BLaER1 (cell line): ENCODE results near the gene FAM90A1.
"Not testable (repeated sequence)": the region's sequence is repeated elsewhere in the genome, so short reads cannot be mapped to it uniquely, and the experiment has no call there.

Experiments used
- H3K27ac ChIP-seq: shearing (Covaris generic); formaldehyde crosslinking; 2 replicates; pipeline ENCODE4 v1.8.1; 2022
- H3K27me3 ChIP-seq: shearing (Covaris generic); formaldehyde crosslinking; 2 replicates; pipeline ENCODE4 v1.8.1; 2022
- H3K36me3 ChIP-seq: shearing (Covaris generic); formaldehyde crosslinking; 2 replicates; pipeline ENCODE4 v1.8.1; 2022
- H3K4me1 ChIP-seq: shearing (Covaris generic); formaldehyde crosslinking; 2 replicates; pipeline ENCODE4 v1.8.1; 2022
- H3K4me2 ChIP-seq: shearing (Covaris generic); formaldehyde crosslinking; 2 replicates; pipeline ENCODE4 v1.8.1; 2022
- H3K4me3 ChIP-seq: shearing (Covaris generic); formaldehyde crosslinking; 2 replicates; pipeline ENCODE4 v1.8.1; 2022
- H3K9ac ChIP-seq: shearing (Covaris generic); formaldehyde crosslinking; 2 replicates; pipeline ENCODE4 v1.8.1; 2022
- H3K9me3 ChIP-seq: shearing (Covaris generic); formaldehyde crosslinking; 2 replicates; pipeline ENCODE4 v1.8.1; 2022
- H4K20me1 ChIP-seq: shearing (Covaris generic); formaldehyde crosslinking; 2 replicates; pipeline ENCODE4 v1.8.1; 2022
- Cebpa-rat ChIP-seq: shearing (Covaris generic); IDR thresholded peaks from 2 replicates; pipeline ENCODE4 v1.8.1; 2022

The FAM90A1 gene

DNA sequence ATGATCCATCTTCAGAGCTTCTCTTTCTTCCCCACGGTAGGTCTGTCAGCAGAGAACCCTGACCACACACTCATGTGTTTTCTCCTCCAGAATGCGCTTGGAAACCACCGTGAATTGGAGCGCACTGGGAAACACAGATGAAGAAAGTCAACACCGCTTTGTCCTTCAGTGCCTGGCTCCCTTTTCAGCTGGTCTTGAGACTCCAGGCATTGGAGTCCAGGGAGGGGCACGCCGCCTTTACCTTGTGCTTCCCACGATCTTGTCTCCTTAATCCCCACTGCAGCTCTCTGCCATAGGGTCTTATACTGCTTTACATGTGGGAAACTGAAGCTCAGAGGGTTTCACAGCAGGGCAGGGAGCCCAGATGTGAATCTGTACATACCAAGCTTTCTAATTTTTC, 1.1 kb downstream of the FAM90A1 start:
- Histone ChIP-seq H3K9me3 (no peaks in the 10 kb centered on the region), H3K9ac (no peak overlapping the region), H3K4me3 (no peak overlapping the region), H3K27me3 (no peaks in the 10 kb centered on the region), H4K20me1 (no peaks in the 10 kb centered on the region), H3K4me1 (peaks cover 18% of the 10 kb centered on the region), H3K36me3 (no peaks in the 10 kb centered on the region), H3K4me2 (no peak overlapping the region; the same call in 1 of the 2 replicates), H3K27ac (no peak overlapping the region)
- no peak for TF ChIP-seq Cebpa-rat

DNA sequence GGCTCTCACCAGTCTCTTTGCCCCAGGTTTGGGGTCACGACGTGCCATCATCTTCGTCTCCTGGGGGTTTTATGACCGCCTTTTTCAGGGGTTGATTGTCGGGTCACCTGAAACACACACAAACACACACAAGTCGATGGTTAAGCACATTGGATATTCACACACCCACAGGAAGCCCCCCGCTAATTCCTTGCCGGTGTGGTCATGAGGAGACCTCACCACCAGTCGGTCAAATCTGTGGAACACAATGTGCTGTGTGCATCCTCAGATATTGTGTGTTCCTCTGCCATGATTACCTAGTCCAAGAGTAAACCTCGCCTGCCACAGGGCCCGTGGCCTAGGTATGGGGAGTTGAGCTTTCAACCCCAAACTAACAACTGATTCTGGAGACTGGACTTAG, 2.6 kb downstream of the FAM90A1 start:
- not testable (repeated sequence) for H3K4me3 ChIP-seq, H3K27ac ChIP-seq, H4K20me1 ChIP-seq, H3K9me3 ChIP-seq, H3K9ac ChIP-seq, H3K36me3 ChIP-seq, H3K4me2 ChIP-seq, H3K27me3 ChIP-seq
- H3K4me1 ChIP-seq = peaks cover 17% of the 10 kb centered on the region

DNA sequence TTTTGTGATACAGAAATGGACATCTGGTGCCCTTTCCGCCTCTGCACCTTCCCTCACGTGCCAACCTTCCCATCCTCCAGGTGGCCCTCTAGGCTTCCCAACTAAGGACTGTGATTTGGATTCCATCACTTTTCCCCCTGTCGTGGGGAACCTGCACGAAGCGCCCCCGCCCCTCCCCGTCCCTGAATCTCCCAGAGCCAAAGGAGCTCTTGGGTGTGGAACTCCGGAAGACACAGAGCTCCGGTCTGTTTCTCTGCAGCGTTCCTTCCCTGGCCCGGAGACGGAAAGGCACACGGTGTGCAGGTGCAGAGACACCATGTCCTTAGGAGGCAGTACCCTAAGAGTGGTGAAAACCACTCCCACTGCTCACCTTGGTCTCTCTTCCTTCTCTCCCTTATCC, 3.8 kb downstream of the FAM90A1 start:
- not testable (repeated sequence) for H3K4me2 ChIP-seq, H3K9ac ChIP-seq, H3K27ac ChIP-seq, H4K20me1 ChIP-seq, H3K9me3 ChIP-seq, H3K27me3 ChIP-seq, H3K4me3 ChIP-seq, H3K36me3 ChIP-seq
- H3K4me1 ChIP-seq = peaks cover 17% of the 10 kb centered on the region

DNA sequence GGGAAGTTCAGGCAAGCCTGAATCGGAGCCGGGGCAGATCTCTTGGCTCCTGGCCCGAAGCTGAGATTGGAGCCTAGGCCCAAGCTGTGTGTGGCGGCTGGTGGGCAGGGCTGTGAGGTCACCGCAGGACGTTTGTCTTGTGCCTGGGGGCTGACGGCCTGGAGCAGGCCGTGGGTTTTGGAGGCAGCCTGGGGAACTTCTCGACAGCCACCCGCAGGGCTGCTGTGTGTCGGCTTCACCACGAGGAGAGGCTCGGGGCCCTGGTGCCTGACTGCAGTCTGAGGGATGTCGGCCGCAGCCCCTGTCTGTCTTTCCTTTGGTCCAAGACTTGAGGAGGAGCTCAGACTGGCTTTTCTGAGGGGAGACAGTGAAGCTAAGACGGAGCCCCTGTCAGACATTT, 5.1 kb downstream of the FAM90A1 start:
- not testable (repeated sequence) for H3K9ac ChIP-seq, H3K4me1 ChIP-seq, H3K27me3 ChIP-seq, H3K36me3 ChIP-seq, H4K20me1 ChIP-seq, H3K27ac ChIP-seq, H3K4me2 ChIP-seq, H3K9me3 ChIP-seq, H3K4me3 ChIP-seq

DNA sequence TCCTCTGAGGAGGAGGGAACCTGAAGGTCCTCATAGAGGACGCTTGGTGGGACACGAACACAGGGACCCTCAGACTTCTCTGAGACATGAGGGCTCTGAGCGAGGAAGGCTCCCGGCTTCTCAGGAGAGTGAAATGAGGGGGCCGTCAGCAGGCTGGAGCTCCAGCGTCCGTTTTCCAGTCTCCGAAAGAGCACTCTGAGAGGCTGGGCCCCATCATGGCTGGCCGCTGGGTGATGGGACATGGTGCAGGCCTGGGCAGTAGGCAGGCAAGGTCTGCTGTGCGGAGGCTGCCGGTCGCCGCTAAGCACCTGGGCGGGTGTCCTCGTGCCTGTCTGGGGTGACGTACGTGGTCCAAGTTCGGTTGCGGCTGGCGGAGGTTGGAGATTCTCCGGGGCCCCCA, 5.6 kb downstream of the FAM90A1 start:
- not testable (repeated sequence) for H3K4me3 ChIP-seq, H3K36me3 ChIP-seq, H3K4me2 ChIP-seq, H3K27ac ChIP-seq, H3K4me1 ChIP-seq, H3K9ac ChIP-seq, H3K9me3 ChIP-seq, H3K27me3 ChIP-seq, H4K20me1 ChIP-seq

DNA sequence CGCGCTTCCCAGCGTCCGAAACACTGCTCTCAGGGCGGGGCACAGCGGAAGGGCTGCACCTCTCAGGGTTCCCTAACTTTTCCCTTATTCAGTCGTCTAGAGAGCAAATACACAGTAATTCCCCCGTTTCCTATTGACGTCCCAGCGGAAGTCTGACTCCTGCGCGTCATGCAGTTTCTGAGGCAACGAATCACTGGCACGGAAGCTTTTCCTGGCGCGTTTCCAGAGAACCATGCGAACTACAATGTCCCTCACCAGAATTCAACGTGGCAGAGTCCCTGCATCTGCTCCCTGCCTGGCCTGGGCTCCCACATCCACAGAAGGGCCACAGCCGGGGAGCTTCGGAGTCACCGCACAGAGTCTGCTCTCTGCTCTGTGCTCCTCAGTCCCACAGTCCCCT, 6.0 kb downstream of the FAM90A1 start:
- H3K27me3 ChIP-seq, H3K9ac ChIP-seq, H3K4me2 ChIP-seq, H3K4me1 ChIP-seq, H3K9me3 ChIP-seq, H3K36me3 ChIP-seq, H4K20me1 ChIP-seq, H3K4me3 ChIP-seq, H3K27ac ChIP-seq: not testable (repeated sequence)

DNA sequence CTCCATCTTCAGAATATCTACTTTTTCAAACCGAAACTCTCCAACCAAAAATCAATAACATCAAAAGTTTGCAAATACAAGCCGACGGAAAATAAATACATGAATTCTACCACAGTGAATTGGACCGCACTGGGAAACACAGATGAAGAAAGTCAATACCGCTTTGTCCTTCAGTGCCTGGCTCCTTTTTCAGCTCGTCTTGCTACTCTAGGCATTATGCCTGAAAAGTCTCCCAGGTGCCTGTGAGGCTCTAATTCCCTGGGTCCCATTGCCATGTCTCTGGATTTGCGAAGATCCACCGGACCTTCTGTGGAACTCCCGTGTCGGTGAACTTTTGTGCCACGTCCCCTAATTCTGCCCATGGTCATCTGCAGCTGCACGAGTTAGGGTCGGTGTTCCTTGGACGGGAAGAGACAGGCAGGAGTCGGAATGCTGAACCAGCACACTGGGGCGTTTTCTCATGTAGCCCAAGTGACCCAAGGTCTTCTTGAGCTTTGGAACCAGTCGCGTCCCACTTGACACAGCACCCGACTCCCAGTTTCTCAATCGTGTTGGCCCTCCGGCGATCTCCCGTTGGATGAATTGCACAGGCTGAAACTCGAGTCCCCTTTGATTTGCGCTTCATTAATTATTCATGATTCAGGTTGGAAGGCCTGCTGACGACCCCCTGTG, 8.6 kb downstream of the FAM90A1 start:
- H3K27ac ChIP-seq, H3K9me3 ChIP-seq, H3K4me3 ChIP-seq, H3K4me1 ChIP-seq, H3K9ac ChIP-seq, H3K27me3 ChIP-seq, H3K36me3 ChIP-seq, H4K20me1 ChIP-seq, H3K4me2 ChIP-seq: not testable (repeated sequence)

DNA sequence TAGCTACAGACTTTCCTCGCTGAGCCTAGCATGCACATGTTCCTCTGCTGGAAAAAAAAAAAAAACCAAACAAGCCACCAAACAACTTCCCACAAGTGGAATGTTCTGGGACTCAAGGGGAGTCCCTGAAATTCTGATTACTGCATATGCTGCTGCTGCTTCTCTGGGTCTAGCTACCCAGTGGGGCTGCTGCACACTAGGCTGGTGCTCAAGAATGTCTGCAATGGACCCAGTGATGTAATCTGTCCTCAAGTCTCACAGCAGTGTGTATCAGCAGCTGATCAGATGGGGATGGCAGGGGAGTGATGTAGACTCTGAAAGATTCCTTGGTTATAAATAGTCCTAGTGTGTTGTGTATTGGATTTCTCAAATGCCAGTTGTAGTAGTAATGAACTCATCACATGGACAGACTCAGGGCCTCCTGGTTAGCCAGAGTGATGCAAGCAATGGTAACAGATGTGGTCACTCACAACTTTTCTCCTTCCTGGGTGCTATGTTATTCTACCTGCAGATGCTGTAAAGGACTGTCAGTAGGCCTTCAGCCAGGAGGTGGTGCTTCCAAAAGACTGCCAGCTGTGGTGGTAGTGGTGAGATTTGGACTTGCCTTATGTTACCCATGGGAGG, 29.6 kb downstream of the FAM90A1 start:
- H3K36me3 ChIP-seq, H3K9me3 ChIP-seq, H3K9ac ChIP-seq, H3K27ac ChIP-seq, H3K4me1 ChIP-seq, H3K27me3 ChIP-seq, H4K20me1 ChIP-seq, H3K4me3 ChIP-seq: not testable (repeated sequence)
- H3K4me2 ChIP-seq = peak overlapping the region; percentile 19; the same call in 1 of the 2 replicates

DNA sequence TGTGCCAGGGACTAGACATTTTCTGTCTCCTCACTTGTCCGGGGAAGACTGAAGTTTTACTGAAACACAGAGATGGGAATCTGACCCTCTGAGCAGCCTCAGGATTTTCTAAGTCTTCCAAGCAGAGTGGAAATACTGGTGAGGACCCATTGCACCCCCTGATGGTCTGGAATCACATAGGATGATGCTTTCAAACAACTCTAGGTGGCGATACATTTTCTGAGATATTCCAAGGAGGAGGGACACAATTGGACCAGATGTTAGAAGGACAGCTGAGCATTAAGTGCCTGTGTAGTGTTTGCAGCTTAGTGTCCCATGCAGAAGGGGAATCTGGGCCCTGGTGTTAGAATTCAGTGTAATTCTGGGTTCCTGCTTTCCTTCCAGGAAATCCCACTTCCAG, 39.3 kb downstream of the FAM90A1 start:
- not testable (repeated sequence) for H3K27me3 ChIP-seq, H3K27ac ChIP-seq, H3K9me3 ChIP-seq, H3K36me3 ChIP-seq, H3K4me3 ChIP-seq, H3K4me2 ChIP-seq, H4K20me1 ChIP-seq, H3K9ac ChIP-seq, H3K4me1 ChIP-seq

DNA sequence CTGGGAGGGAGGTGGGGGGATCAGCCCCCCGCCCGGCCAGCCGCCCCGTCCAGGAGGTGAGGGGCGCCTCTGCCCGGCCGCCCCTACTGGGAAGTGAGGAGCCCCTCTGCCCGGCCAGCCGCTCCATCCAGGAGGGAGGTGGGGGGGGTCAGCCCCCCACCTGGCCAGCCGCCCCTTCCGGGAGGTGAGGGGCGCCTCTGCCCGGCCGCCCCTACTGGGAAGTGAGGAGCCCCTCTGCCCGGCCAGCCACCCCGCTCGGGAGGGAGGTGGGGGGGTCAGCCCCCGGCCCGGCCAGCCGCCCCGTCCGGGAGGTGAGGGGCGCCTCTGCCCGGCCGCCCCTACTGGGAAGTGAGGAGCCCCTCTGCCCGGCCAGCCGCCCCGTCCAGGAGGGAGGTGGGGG, 43.2 kb downstream of the FAM90A1 start:
- not testable (repeated sequence) for H3K27me3 ChIP-seq, H4K20me1 ChIP-seq, H3K4me1 ChIP-seq, H3K4me3 ChIP-seq, H3K4me2 ChIP-seq, H3K27ac ChIP-seq, H3K9ac ChIP-seq, H3K36me3 ChIP-seq, H3K9me3 ChIP-seq

DNA sequence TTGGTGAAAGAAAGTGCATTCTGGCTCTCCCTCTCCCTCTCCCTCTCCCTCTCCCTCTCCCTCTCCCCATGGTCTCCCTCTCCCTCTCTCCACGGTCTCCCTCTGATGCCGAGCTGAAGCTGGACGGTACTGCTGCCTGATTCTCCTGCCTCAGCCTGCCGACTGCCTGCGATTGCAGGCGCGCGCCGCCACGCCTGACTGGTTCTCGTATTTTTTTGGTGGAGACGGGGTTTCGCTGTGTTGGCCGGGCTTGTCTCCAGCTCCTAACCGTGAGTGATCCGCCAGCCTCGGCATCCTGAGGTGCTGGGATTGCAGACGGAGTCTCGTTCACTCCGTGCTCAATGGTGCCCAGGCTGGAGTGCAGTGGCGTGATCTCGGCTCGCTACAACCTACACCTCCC, 44.1 kb downstream of the FAM90A1 start:
- H4K20me1 ChIP-seq, H3K27ac ChIP-seq, H3K4me1 ChIP-seq, H3K9ac ChIP-seq, H3K4me3 ChIP-seq, H3K27me3 ChIP-seq, H3K4me2 ChIP-seq, H3K9me3 ChIP-seq, H3K36me3 ChIP-seq: not testable (repeated sequence)

DNA sequence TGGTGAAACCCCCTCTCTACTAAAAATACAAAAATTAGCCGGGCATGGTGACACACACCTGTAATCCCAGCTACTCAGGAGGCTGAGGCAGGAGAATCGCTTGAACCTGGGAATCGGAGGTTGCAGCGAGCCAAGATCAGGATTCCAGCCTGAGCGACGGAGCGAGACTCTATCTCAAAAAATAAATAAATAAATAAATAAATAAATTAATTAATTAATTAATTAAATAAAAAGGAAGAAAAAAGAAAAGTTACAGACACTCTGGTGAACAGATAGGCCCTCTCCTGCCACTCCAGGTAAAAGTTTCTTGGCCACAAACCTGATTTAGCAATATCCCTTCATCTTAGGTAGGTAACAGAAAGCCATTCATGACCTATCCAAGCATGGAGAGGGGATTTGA, 44.5 kb downstream of the FAM90A1 start:
- H3K27me3 ChIP-seq, H3K9ac ChIP-seq, H3K36me3 ChIP-seq, H3K4me2 ChIP-seq, H4K20me1 ChIP-seq, H3K4me1 ChIP-seq, H3K4me3 ChIP-seq, H3K9me3 ChIP-seq, H3K27ac ChIP-seq: not testable (repeated sequence)

DNA sequence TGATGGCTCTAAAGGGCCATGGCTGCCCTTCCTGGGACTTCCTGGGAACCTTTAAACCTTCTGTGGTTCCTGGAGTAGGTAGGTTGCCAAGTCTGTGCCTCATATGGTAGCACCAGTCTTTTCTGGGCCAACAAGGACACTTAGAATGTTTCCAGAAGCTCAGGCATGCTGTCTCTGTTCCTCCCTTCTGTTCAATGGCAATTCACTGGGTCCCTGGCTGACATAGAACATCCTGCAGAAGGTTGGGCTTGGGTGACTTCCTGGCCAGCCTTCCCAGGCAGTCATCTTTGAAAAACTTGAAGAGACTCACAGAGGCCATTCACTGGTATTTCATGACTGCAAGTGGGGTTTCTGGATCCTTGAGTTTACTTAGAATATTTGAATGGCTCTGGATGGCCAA, 46.1 kb downstream of the FAM90A1 start:
- peak overlapping the region; percentile 80 for H3K4me2 ChIP-seq
- H3K4me3 ChIP-seq, H3K9me3 ChIP-seq: not testable (repeated sequence)

DNA sequence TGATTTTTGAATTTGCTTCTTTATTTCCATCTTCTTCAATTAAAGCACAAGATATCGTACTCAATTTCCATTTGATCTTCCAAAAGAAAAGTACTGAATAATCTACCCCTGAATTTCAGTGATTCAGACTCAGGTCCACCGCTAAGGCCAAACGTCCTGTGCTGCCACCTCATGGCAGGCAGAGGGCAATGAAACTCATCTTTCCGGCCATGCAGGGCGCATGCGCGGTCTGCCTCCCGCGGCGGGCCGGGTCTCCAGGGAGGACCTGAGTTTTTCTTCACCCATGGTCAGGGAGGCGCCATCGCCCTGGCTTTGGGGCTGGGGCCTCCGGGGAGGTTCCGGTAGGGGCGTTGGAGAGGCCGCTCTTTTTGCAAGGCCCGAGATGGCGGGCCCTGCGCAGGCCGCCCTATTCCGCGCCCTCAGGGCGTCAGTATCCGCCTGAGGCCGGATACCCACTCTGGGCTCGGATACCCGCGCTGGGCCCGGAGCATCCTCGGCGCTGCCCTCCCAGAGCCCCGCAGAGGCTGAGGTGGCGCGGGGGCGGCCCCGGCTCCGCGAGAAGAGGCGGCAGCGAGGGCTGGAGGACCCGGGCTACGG, 47.3 kb downstream of the FAM90A1 start:
- H3K27ac ChIP-seq = peak overlapping the region; percentile 78
- H3K9ac ChIP-seq = peak overlapping the region; percentile 81
- not testable (repeated sequence) for H3K4me1 ChIP-seq, H4K20me1 ChIP-seq, H3K9me3 ChIP-seq, H3K27me3 ChIP-seq, H3K36me3 ChIP-seq
- peak overlapping the region; percentile 72 for H3K4me3 ChIP-seq
- H3K4me2 ChIP-seq = peak overlapping the region; percentile 80

More for the DNA sequence above, 46.1 kb downstream of the FAM90A1 start:
- H3K9ac ChIP-seq, H4K20me1 ChIP-seq, H3K4me1 ChIP-seq, H3K27ac ChIP-seq, H3K27me3 ChIP-seq, H3K36me3 ChIP-seq: not testable (repeated sequence)

DNA sequence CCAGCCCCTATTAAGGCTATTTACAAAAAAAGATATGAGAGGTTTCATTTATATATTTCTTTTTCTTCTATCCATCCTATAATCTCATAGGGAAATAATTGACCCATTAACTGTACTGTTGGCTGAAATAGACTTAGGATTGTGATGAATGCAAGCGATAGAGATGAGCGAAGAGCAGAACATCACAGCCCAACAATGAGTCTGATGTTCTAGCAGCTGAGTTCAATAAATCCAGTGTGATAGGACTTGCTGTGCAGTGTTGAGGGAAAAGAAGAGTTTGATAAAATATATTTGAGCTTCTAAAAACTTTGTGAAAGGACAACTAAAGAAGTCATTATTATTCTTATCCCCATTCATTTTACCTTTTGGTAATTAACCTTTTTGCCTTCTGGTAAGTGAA, 54.5 kb downstream of the FAM90A1 start:
- H3K9ac ChIP-seq, H4K20me1 ChIP-seq, H3K27ac ChIP-seq, H3K9me3 ChIP-seq, H3K27me3 ChIP-seq, H3K4me3 ChIP-seq, H3K36me3 ChIP-seq: not testable (repeated sequence)
- H3K4me1 ChIP-seq = peaks cover 17% of the 10 kb centered on the region
- peak overlapping the region; percentile 71 for H3K4me2 ChIP-seq
